HepG2 (cell line): ENCODE results near the gene HES1. TPM values are rescaled to one million over a fixed set of nuclear protein-coding genes. Genes with fewer than 3 reads are reported as not detected.

Experiments
- ARID3A ChIP-seq: IDR thresholded peaks from 2 replicates; pipeline ENCODE4 v1.6.1; 2012; ENCODE audit warnings: low read depth, low read length, improper control_type of control experiment
- BCL6 ChIP-seq: IDR thresholded peaks from 2 replicates; pipeline ENCODE4 v1.6.1; 2016; ENCODE audit warnings: missing genetic modification reagents, missing compliant biosample characterization
- CCAR2 ChIP-seq: fragments of 200-400 bp; formaldehyde crosslinking; optimal IDR thresholded peaks from 2 replicates; pipeline ENCODE3; 2018; ENCODE audit warnings: low read depth, mild to moderate bottlenecking, low read length, moderate library complexity
- CENPT ChIP-seq: sonication (generic); formaldehyde crosslinking; IDR thresholded peaks from 2 replicates; pipeline ENCODE4 v1.8.0; 2022; ENCODE audit warnings: low read depth, mild to moderate bottlenecking, moderate library complexity, missing genetic modification reagents
- FLYWCH1 ChIP-seq: sonication (generic); formaldehyde crosslinking; IDR thresholded peaks from 2 replicates; pipeline ENCODE4 v1.8.1; 2023; ENCODE audit warnings: mild to moderate bottlenecking, missing genetic modification reagents
- FOXK2 ChIP-seq: fragments of 450-650 bp; IDR thresholded peaks from 2 replicates; pipeline ENCODE4 v1.6.1; 2016
- GATAD2A ChIP-seq: IDR thresholded peaks from 2 replicates; pipeline ENCODE4 v1.6.1; 2016
- ISX ChIP-seq: sonication (generic); formaldehyde crosslinking; conservative IDR thresholded peaks from 2 replicates; pipeline ENCODE4 v1.5.0; 2020; ENCODE audit warnings: missing genetic modification reagents
- KDM3A ChIP-seq: IDR thresholded peaks from 2 replicates; pipeline ENCODE4 v1.6.1; 2018; ENCODE audit warnings: low read depth, missing compliant biosample characterization
- KLF12 ChIP-seq: sonication (generic); formaldehyde crosslinking; IDR thresholded peaks from 2 replicates; pipeline ENCODE4 v1.4.0; 2020; ENCODE audit warnings: missing genetic modification reagents, borderline replicate concordance
- MAFG ChIP-seq: sonication (generic); formaldehyde crosslinking; IDR thresholded peaks from 2 replicates; pipeline ENCODE4 v1.5.1; 2020; ENCODE audit warnings: mild to moderate bottlenecking, missing genetic modification reagents
- MXI1 ChIP-seq: IDR thresholded peaks from 3 replicates; pipeline ENCODE4 v1.6.1; 2012; ENCODE audit warnings: low read depth, low read length, inconsistent platforms, borderline replicate concordance
- NFKB2 ChIP-seq: sonication (generic); formaldehyde crosslinking; IDR thresholded peaks from 2 replicates; pipeline ENCODE4 v1.4.0; 2020; ENCODE audit warnings: missing genetic modification reagents, borderline replicate concordance
- PITX1 ChIP-seq: sonication (generic); formaldehyde crosslinking; IDR thresholded peaks from 2 replicates; pipeline ENCODE4 v1.5.1; 2020; ENCODE audit warnings: mild to moderate bottlenecking, missing genetic modification reagents
- SSRP1 ChIP-seq: IDR thresholded peaks from 2 replicates; pipeline ENCODE4 v1.6.1; 2016; ENCODE audit warnings: control low read depth
- ZBTB21 ChIP-seq: sonication (generic); formaldehyde crosslinking; IDR thresholded peaks from 2 replicates; pipeline ENCODE4 v1.4.0; 2020; ENCODE audit warnings: missing genetic modification reagents
- ZBTB44 ChIP-seq: sonication (generic); formaldehyde crosslinking; IDR thresholded peaks from 2 replicates; pipeline ENCODE4 v1.4.0; 2020; ENCODE audit warnings: missing genetic modification reagents
- ZBTB8A ChIP-seq: sonication (generic); formaldehyde crosslinking; IDR thresholded peaks from 2 replicates; pipeline ENCODE4 v1.4.0; 2020; ENCODE audit warnings: mild to moderate bottlenecking, low read depth, missing genetic modification reagents, borderline replicate concordance
- ZFP36 ChIP-seq: fragments of 150-350 bp; IDR thresholded peaks from 2 replicates; pipeline ENCODE4 v1.6.1; 2018; ENCODE audit warnings: borderline replicate concordance, low read length, low read depth; ENCODE audit not compliant: partially characterized antibody
- ZNF101 ChIP-seq: sonication (generic); formaldehyde crosslinking; IDR thresholded peaks from 2 replicates; pipeline ENCODE4 v1.4.0; 2020; ENCODE audit warnings: mild to moderate bottlenecking, low read depth, missing genetic modification reagents, borderline replicate concordance
- ZNF12 ChIP-seq: sonication (generic); formaldehyde crosslinking; IDR thresholded peaks from 2 replicates; pipeline ENCODE4 v1.5.0; 2020; ENCODE audit warnings: missing genetic modification reagents
- ZNF276 ChIP-seq: sonication (generic); formaldehyde crosslinking; IDR thresholded peaks from 2 replicates; pipeline ENCODE4 v1.4.0; 2020; ENCODE audit warnings: mild to moderate bottlenecking, low read depth, missing genetic modification reagents
- ZNF569 ChIP-seq: sonication (generic); formaldehyde crosslinking; IDR thresholded peaks from 2 replicates; pipeline ENCODE4 v1.5.0; 2020; ENCODE audit warnings: mild to moderate bottlenecking, missing genetic modification reagents, moderate library complexity, borderline replicate concordance
- ZNF598 ChIP-seq: sonication (generic); formaldehyde crosslinking; IDR thresholded peaks from 2 replicates; pipeline ENCODE4 v1.5.1; 2020; ENCODE audit warnings: mild to moderate bottlenecking, missing genetic modification reagents, borderline replicate concordance
- ZNF777 ChIP-seq: sonication (generic); formaldehyde crosslinking; IDR thresholded peaks from 2 replicates; pipeline ENCODE4 v1.4.0; 2020; ENCODE audit warnings: missing genetic modification reagents
- ZNF781 ChIP-seq: sonication (generic); formaldehyde crosslinking; IDR thresholded peaks from 2 replicates; pipeline ENCODE4 v1.5.1; 2020; ENCODE audit warnings: borderline replicate concordance, mild to moderate bottlenecking, missing genetic modification reagents; ENCODE audit errors: not compliant biosample characterization
- ZNF891 ChIP-seq: sonication (generic); formaldehyde crosslinking; IDR thresholded peaks from 2 replicates; pipeline ENCODE4 v1.5.0; 2020; ENCODE audit warnings: mild to moderate bottlenecking, missing genetic modification reagents
- polyA plus RNA-seq, 8 experiments: library from polyadenylated mRNA; depleted of rRNA in 3 of 8; stranded (reverse) in 7 of 8; unstranded in 1 of 8; fragments of >200 nt; fragmentation: Illumina TruSeq in 4 of 8; extraction: Trizol in 4 of 8; gene quantifications; 2 replicates each; pipeline versions ENCODE4 v1.2.1 to v1.2.3, GENCODE V29; 2011 to 2016; ENCODE audit warnings: low read depth in 4 of 8, missing spikeins in 1 of 8, mixed read lengths in 1 of 8; ENCODE audit not compliant: insufficient read depth in 1 of 8
- total RNA-seq, 5 experiments: library from RNA; depleted of rRNA; stranded (reverse); fragments of >200 nt; fragmentation: Illumina TruSeq; extraction: Trizol; gene quantifications; 2 replicates each; pipeline ENCODE4 v1.2.3, GENCODE V29; 2016; ENCODE audit warnings: low read depth in 1 of 5

The HES1 gene
- total and polyA plus RNA-seq, 2 of the 13 experiments (the other 11 are each of a cell fraction or from before 2014, with no cell fraction given): 15.4 to 19.8 TPM

GRCh38 chr3:194135806-194136518, at the start of gene HES1 (continued):
- 0 out of 2 replicates have a peak, but pooled peaks have one; percentile 45 for TF ChIP-seq ZNF276 (CRISPR knock-in tag)
- no peak for TF ChIP-seq ZBTB21 (CRISPR knock-in tag)
- no peak for TF ChIP-seq FOXK2
- TF ChIP-seq ARID3A: no peak
- no peak for TF ChIP-seq FLYWCH1 (CRISPR knock-in tag)
- TF ChIP-seq GATAD2A (CRISPR knock-in tag): peak; percentile 62
- peak; percentile 87; the same call in 1 of the 2 replicates for TF ChIP-seq SSRP1 (CRISPR knock-in tag)
- TF ChIP-seq ZNF777 (CRISPR knock-in tag): no peak; the same call in 1 of the 2 replicates
- peak; percentile 29 for TF ChIP-seq ZFP36
- no peak for TF ChIP-seq ZBTB44 (CRISPR knock-in tag)
- TF ChIP-seq ZNF12 (CRISPR knock-in tag): peak; percentile 61
- TF ChIP-seq PITX1 (CRISPR knock-in tag): peak; percentile 75
- no peak for TF ChIP-seq ZBTB8A (CRISPR knock-in tag)
- no peak for TF ChIP-seq ZNF569 (CRISPR knock-in tag)
- no peak for TF ChIP-seq ZNF598 (CRISPR knock-in tag)
- peak; percentile 64; the same call in 1 of the 2 replicates for TF ChIP-seq ZNF891
- no peak for TF ChIP-seq KLF12 (CRISPR knock-in tag)
- TF ChIP-seq MAFG (CRISPR knock-in tag): no peak
- TF ChIP-seq ZNF101 (CRISPR knock-in tag): no peak
- peak; percentile 66; the same call in 1 of the 2 replicates for TF ChIP-seq ISX (CRISPR knock-in tag)
- peak; percentile 53; the same call in 1 of the 2 replicates for TF ChIP-seq BCL6 (CRISPR knock-in tag)
- peak; percentile 61 for TF ChIP-seq ZNF781 (CRISPR knock-in tag)
- peak; percentile 86 for TF ChIP-seq NFKB2
- no peak for TF ChIP-seq CENPT
- 0 out of 2 replicates have a peak, but pooled peaks have one; percentile 35 for TF ChIP-seq KDM3A (CRISPR knock-in tag)
- TF ChIP-seq MXI1: peak; percentile 16; the same call in 1 of the 3 replicates
- TF ChIP-seq CCAR2: no peak
